Skeletal muscle tissue (tissue), 4 donors: ENCODE results near the gene KCNIP2. TPM values are rescaled to one million over a fixed set of nuclear protein-coding genes. Genes with fewer than 3 reads are reported as not detected.

Source experiments
- H3K27ac ChIP-seq: one replicate; pipeline ENCODE4 v1.7.0; 2013; ENCODE audit warnings: mild to moderate bottlenecking, low read depth, low read length, inconsistent platforms
- H3K27me3 ChIP-seq, 3 donors: one replicate each; pipeline ENCODE4 v1.7.0; 2013; ENCODE audit warnings: low read length in 3 of 3; ENCODE audit not compliant: control insufficient read depth in 3 of 3, insufficient read depth in 3 of 3
- H3K36me3 ChIP-seq, 3 donors: one replicate each; pipeline ENCODE4 v1.7.0; 2013; ENCODE audit warnings: low read length in 3 of 3; ENCODE audit not compliant: control insufficient read depth in 3 of 3, insufficient read depth in 3 of 3
- H3K4me1 ChIP-seq, 3 donors: one replicate each; pipeline ENCODE4 v1.7.0; 2013; ENCODE audit warnings: low read length in 3 of 3, mild to moderate bottlenecking in 3 of 3; ENCODE audit not compliant: control insufficient read depth in 3 of 3, insufficient read depth in 3 of 3
- H3K4me3 ChIP-seq, 3 donors: one replicate each; pipeline ENCODE4 v1.7.0; 2013; ENCODE audit warnings: low read length in 3 of 3
- H3K9ac ChIP-seq, 3 donors: one replicate each; pipeline ENCODE4 v1.7.0; 2013; ENCODE audit warnings: low read length in 3 of 3, mild to moderate bottlenecking in 3 of 3, moderate library complexity in 2 of 3, low read depth in 1 of 3
- H3K9me3 ChIP-seq, 3 donors: one replicate each; pipeline ENCODE4 v1.7.0; 2013; ENCODE audit warnings: low read length in 3 of 3; ENCODE audit not compliant: control insufficient read depth in 3 of 3
- total RNA-seq: library from RNA; depleted of rRNA; stranded (reverse); fragments of >200 nt; gene quantifications from one replicate; pipeline ENCODE4 v1.2.3, GENCODE V29; 2014
- donor health status: Osteomylitis.

KCNIP2 gene
- total RNA-seq, 1 donor from 2014 or later: 2.1 TPM

DNA sequence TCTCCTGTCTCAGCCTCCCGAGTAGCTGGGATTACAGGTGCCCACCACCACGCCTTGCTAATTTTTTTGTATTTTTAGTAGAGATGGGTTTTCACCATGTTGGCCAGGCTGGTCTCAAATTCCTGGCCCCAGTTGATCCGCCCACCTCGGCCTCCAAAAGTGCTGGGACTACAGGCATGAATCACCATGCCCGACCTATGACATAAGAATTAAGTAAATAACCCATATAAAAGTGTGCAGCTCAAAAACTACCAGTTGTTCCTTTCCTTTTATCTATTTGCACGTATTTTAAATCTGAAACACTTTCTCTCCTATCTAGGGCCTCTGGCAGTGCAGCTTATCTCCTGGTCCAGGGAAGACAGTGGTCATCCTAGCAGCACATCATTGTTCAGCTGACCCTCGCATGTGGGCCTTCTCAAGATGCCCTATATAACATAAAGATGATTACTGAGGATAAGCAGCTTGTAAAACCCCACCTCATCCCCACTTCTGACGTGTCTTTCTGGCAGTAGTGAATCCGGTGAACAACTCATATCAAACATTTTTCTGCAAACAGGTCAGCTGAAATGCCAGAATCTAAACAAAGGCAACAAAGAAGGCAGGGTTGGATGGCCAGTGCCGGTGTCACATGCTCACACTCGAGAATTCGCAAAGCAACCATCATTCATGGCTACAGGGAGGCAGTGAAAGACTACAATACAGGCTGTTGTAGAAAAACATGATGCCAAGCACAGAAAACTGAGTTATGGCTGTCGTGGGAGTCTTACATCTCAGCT, 36.0 kb upstream of the KCNIP2 start:
- Histone ChIP-seq H3K36me3 (peaks cover 0 to 6% (median 0%) of the 10 kb centered on the region in 3 donors), H3K4me3 (no peak overlapping the region), H3K4me1 (no peaks in the 10 kb centered on the region), H3K27ac (no peak overlapping the region), H3K9ac (no peak overlapping the region), H3K9me3 (no peaks in the 10 kb centered on the region), H3K27me3 (no peaks in the 10 kb centered on the region)

DNA sequence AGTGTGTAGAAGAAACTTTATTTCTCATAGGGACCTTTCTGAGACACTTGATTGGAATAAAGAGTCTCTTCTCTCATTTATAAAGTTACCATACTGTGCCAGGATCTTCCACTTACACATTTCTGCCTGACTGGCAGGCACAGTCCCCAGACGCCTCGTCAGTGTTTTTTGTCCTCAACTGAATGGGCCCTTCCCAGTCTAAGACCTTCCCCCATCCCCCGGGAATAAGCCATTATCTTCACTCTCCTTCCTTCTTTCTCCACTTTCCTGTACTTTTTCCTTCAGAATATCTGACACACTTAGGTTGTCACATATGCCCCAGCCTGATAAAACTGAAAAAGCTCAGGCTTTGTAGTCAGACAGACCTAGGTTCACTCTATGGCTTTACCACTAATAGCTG, 35.3 kb upstream of the KCNIP2 start:
- Histone ChIP-seq H3K36me3 (peaks cover 0 to 6% (median 0%) of the 10 kb centered on the region in 3 donors), H3K9ac (no peak overlapping the region), H3K27me3 (no peaks in the 10 kb centered on the region), H3K9me3 (no peaks in the 10 kb centered on the region), H3K4me1 (no peaks in the 10 kb centered on the region), H3K27ac (no peak overlapping the region), H3K4me3 (no peak overlapping the region)

DNA sequence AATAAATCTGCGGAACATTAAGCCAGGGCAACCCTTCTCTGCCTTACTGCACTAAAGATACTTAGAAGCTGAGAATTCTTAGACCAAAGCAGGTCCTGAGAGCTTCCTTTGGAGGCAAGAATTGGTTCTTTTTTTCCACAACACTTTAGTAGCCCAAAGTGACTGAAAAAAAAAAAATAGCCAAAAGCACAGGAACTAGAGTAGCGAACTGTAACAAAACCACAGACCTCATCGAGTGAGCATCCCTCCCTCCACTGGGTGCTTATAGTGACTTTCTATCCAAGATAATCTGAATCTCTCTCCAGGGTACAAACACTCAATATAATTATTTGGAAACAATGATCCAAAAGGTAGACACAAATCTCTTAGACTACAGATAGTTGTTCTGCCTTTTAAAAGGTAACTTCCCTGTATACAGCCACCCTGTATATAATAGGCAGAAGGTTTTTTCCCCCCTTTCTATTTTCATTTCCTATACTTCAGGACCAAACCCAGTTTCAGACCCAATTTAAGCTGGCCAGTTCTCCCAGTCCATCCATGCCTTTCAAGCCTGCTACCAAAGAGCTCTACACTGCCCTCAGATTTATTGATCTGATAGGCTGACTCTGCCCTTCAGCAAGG, 31.6 kb upstream of the KCNIP2 start:
- Histone ChIP-seq H3K9me3 (no peaks in the 10 kb centered on the region), H3K9ac (no peak overlapping the region), H3K27ac (no peak overlapping the region), H3K27me3 (no peaks in the 10 kb centered on the region), H3K36me3 (peaks cover 0 to 4% (median 0%) of the 10 kb centered on the region in 3 donors), H3K4me1 (no peaks in the 10 kb centered on the region), H3K4me3 (no peak overlapping the region)

DNA sequence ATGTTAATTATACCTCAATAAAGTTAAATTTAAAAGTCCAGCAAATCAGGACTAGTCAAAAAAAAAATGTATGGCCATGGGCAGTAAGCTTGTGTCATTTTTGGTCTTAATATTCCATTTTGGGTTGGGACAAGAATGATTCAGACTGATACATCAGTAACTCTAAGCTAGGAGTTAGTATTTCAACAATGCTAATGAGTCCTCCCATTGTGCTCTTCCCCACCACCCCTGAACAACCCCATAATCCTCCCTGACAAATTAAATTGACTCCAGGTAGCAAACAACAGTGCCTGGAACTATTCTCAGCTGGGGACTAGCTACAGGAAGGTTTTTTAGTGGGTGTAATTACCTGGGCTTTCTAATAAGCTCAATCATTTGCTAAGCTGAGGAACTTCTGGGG, 30.7 kb upstream of the KCNIP2 start:
- Histone ChIP-seq H3K36me3 (no peaks in the 10 kb centered on the region), H3K27me3 (no peaks in the 10 kb centered on the region), H3K27ac (no peak overlapping the region), H3K4me1 (no peaks in the 10 kb centered on the region), H3K4me3 (no peak overlapping the region), H3K9ac (no peak overlapping the region), H3K9me3 (no peaks in the 10 kb centered on the region)

DNA sequence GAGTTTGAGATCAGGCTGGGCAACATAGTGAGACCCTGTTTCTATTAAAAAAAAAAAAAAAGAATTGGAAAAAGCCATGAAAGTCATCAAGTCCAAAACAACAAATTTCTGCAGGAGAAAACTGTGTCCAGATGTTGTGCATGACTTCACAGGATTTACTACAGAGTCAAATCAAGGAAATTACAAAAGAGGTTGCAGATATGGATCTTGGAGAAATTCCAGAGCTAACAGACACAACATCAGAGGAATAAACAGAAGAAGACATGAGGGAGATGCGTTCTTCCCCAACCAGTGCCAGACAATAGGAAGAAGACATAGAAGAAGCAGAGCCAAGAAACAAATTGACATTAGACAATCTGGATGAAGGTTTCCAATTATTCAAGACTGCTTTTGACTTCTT, 24.3 kb upstream of the KCNIP2 start:
- Histone ChIP-seq H3K4me3 (no peak overlapping the region), H3K9ac (no peak overlapping the region), H3K9me3 (no peaks in the 10 kb centered on the region), H3K27me3 (no peaks in the 10 kb centered on the region), H3K4me1 (no peaks in the 10 kb centered on the region), H3K27ac (no peak overlapping the region), H3K36me3 (no peaks in the 10 kb centered on the region)

DNA sequence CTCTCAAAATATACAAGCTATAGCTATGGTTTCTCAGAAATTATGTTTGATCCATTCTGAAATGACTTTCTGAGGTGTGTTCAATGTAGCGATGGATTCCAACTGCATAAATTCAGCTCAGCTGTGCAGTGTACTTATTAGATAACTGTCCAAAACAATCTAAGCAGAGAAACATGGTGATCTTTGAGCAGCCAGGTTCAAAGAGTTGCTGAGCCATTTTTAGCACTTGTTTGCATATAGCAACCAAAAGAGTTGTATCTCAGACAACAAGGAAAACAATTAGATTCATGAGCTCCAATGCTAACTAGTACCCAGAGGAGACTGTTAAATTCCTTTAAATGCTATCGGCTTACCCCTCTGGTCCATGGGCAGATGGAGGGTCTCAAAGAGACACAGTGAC, 15.9 kb upstream of the KCNIP2 start:
- no peak overlapping the region for H3K27ac ChIP-seq

DNA sequence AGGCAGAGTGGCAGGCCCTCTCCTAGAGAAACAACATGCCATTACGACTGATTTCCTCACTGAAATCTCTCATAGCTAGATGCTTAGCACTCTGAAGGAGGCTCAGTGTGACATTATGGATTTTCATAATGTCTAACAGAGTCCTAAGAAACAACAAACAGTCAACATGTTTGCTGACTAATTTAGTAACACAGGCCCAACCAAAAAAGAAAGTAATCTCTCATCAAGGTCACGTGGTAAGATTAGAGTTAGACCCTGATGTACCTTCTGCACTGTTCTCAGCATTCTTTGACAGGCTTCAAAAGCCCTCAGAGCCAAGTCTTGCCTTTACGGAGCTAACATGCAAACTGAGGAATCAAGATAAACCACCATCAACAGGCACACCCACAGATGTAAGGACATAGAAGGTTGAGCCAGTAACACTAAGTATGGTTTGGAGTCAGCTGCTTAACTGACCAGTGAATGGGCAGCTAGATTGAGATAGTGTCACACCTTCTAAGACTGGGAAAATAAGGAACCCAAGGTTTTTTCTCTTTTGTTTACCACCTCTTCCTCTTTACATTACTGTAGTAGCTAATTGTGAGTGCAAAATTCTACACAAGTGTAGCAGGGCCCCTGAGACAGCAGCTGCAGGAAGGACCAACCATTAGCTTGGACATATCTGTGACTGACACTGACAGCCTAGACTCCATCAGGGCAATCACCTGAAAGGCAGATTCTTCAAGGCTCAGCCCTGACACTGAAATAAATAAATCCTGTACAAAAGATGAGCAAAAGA, 15.3 kb upstream of the KCNIP2 start:
- Histone ChIP-seq H3K4me1 (no peaks in the 10 kb centered on the region), H3K27me3 (no peaks in the 10 kb centered on the region), H3K9me3 (peaks cover 0 to 2% (median 0%) of the 10 kb centered on the region in 3 donors), H3K27ac (no peak overlapping the region), H3K36me3 (peaks cover 0 to 2% (median 0%) of the 10 kb centered on the region in 3 donors), H3K4me3 (no peak overlapping the region), H3K9ac (no peak overlapping the region)

More for the DNA sequence above, 15.9 kb upstream of the KCNIP2 start:
- H3K27me3 ChIP-seq: no peaks in the 10 kb centered on the region
- H3K9me3 ChIP-seq: peaks cover 0 to 2% (median 0%) of the 10 kb centered on the region in 3 donors
- H3K9ac ChIP-seq: no peak overlapping the region
- no peaks in the 10 kb centered on the region for H3K4me1 ChIP-seq
- peaks cover 0 to 2% (median 0%) of the 10 kb centered on the region in 3 donors for H3K36me3 ChIP-seq
- no peak overlapping the region for H3K4me3 ChIP-seq

DNA sequence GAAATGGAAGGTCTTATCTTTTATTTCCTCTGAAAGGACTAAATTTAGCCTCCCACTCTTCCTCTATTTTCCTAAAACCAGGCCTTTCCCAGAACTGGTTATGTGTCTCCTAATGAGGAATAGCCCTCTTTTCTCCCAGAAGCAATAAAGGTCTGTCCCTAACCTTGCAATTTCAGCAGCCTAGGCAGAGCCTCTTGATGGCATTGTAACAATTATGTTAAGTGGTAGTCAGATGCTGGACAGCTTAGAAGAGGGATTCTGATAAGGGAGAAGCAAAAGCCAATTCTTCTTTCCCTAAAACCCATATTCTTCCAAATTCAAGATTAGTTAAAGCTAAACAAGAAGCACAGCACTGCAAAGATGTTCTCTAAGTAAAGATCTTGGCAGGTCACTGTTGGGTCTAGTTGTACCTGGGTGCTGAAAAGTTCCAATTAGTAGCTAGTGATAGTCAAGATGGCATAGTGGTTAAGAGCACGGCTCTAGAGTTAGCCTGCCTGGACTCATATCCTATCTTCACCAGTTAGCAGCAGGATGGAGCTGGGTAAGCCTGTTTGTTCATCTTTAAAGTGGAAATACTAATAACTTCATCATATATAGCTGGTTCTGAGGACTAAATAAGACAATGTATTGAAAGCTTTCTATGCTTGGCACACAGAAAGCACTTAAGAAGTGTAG, 14.3 kb upstream of the KCNIP2 start:
- no peaks in the 10 kb centered on the region for H3K4me1 ChIP-seq
- no peak overlapping the region for H3K27ac ChIP-seq

DNA sequence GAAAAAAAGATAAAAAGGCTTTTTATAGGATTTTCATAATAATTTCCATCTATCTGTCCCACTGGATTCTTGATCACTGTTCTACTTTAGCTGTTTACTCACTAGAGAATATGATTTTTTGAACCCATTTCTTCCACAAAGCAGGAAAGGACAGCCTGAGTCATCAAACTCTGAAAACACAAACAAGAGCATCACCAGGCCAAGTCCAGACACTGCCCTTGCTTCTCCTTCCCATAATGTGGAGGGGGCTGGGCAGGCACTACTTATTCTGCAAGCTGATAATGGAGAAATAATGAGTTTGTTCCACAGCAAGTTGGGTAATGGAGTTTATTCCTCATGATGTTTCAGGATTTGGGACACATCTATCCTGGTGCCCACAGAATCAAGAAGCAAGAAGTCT, 13.0 kb upstream of the KCNIP2 start:
- H3K27ac ChIP-seq: no peak overlapping the region
- no peaks in the 10 kb centered on the region for H3K4me1 ChIP-seq

More for the DNA sequence above, 14.3 kb upstream of the KCNIP2 start:
- Histone ChIP-seq H3K4me3 (no peak overlapping the region), H3K27me3 (no peaks in the 10 kb centered on the region), H3K36me3 (peaks cover 0 to 2% (median 0%) of the 10 kb centered on the region in 3 donors), H3K9ac (no peak overlapping the region), H3K9me3 (peaks cover 0 to 2% (median 0%) of the 10 kb centered on the region in 3 donors)

More for the DNA sequence above, 13.0 kb upstream of the KCNIP2 start:
- H3K36me3 ChIP-seq: no peaks in the 10 kb centered on the region
- no peak overlapping the region for H3K4me3 ChIP-seq
- H3K9me3 ChIP-seq: peaks cover 0 to 2% (median 0%) of the 10 kb centered on the region in 3 donors
- H3K27me3 ChIP-seq: no peaks in the 10 kb centered on the region
- H3K9ac ChIP-seq: no peak overlapping the region
